Endodermal cell (in vitro differentiated cells): ENCODE measurements around the gene ADARB1. TPM values are rescaled to one million over a fixed set of nuclear protein-coding genes. Genes with fewer than 3 reads are reported as not detected.

Experiments
- DNase-seq: peaks from one replicate; pipeline ENCODE4 v3.0.0-alpha.2; 2017
- H3K27ac ChIP-seq: 2 replicates; pipeline ENCODE4 v1.5.1; 2013; ENCODE audit warnings: mild to moderate bottlenecking, low read depth, low read length, moderate library complexity
- H3K27me3 ChIP-seq: 2 replicates; pipeline ENCODE4 v1.6.1; 2013; ENCODE audit warnings: mild to moderate bottlenecking, low read length, moderate library complexity; ENCODE audit not compliant: insufficient read depth, control insufficient read depth, poor library complexity, severe bottlenecking
- H3K36me3 ChIP-seq: 2 replicates; pipeline ENCODE4 v1.7.0; 2013; ENCODE audit warnings: mild to moderate bottlenecking, low read length, moderate library complexity; ENCODE audit not compliant: control insufficient read depth, insufficient read depth
- H3K4me1 ChIP-seq: one replicate; pipeline ENCODE4 v1.7.0; 2013; ENCODE audit warnings: low read length; ENCODE audit not compliant: control insufficient read depth, insufficient read depth
- H3K4me3 ChIP-seq: 2 replicates; pipeline ENCODE4 v1.5.1; 2013; ENCODE audit warnings: mild to moderate bottlenecking, low read length, moderate library complexity
- H3K9ac ChIP-seq: 2 replicates; pipeline ENCODE4 v1.6.1; 2013; ENCODE audit warnings: mild to moderate bottlenecking, low read length, moderate library complexity; ENCODE audit not compliant: poor library complexity, severe bottlenecking; ENCODE audit errors: extremely low read depth
- H3K9me3 ChIP-seq: 2 replicates; pipeline ENCODE4 v1.6.1; 2013; ENCODE audit warnings: mild to moderate bottlenecking, low read length, moderate library complexity; ENCODE audit not compliant: control insufficient read depth
- H3K27ac Mint-ChIP-seq: 2 replicates; pipeline ENCODE4 v1.8.0; 2020; ENCODE audit warnings: mixed read lengths
- H3K27me3 Mint-ChIP-seq: 2 replicates; pipeline ENCODE4 v1.8.0; 2021; ENCODE audit warnings: mild to moderate bottlenecking, mixed read lengths; ENCODE audit not compliant: insufficient read depth
- H3K36me3 Mint-ChIP-seq: 2 replicates; pipeline ENCODE4 v1.8.0; 2020; ENCODE audit warnings: low read depth, mixed read lengths
- H3K4me1 Mint-ChIP-seq: 2 replicates; pipeline ENCODE4 v1.8.0; 2020; ENCODE audit warnings: mixed read lengths
- H3K4me3 Mint-ChIP-seq: 2 replicates; pipeline ENCODE4 v1.8.0; 2020; ENCODE audit warnings: mild to moderate bottlenecking, moderate library complexity, mixed read lengths
- H3K9me3 Mint-ChIP-seq: 2 replicates; pipeline ENCODE4 v1.8.0; 2020; ENCODE audit warnings: mild to moderate bottlenecking, mixed read lengths
- WGBS, 2 experiments: methylation state at CpG; one replicate each; pipeline versions ENCODE4 v1.1.5 to v1.1.7; 2013; ENCODE audit warnings: missing lambda C conversion rate in 2 of 2, mixed read lengths in 1 of 2; ENCODE audit not compliant: insufficient coverage in 1 of 2, insufficient read length in 1 of 2; 5-methylcytosine and 5-hydroxymethylcytosine counted together
- total RNA-seq, 2 donors: library from RNA; stranded (reverse); fragmentation: NEBNext Ultra II Directional in 1 of 2; extraction: Animal tissue kit (Norgen Biotek cat#: 25700) in 1 of 2; gene quantifications; 2 replicates in 1 of 2; 3 replicates in 1 of 2; pipeline ENCODE4 v1.2.1, GENCODE V29; 2021
- TF ChIP-seq, protein P1 (sequence below): fragments of 200-600 bp; sonication (generic); conservative IDR thresholded peaks from 2 replicates; pipeline ENCODE4 v1.5.0; 2021; ENCODE audit warnings: antibody characterized with exemption, mild to moderate bottlenecking

ADARB1 gene
- total RNA-seq, 2 donors from 2014 or later, result 11.5 to 20.1 TPM

DNA sequence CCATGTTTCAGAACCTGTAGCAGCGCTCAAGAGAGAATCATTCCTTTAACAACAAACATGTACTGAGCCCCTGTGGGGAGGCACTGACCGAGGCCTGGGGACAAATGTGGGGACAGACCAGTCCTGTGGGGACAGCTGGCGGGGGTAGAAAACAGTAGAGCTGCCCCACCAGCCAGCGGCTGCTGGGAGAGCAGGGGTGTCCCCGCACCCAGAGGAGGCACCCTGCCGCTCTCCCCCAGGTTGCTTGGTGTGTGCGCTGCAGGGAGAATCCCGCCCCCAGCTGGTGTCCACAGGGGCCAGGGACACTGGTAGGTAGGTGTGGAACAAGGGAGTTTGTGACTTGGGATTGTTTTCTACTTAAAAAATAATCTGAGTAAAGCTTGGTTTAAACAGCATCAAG, 62.1 kb downstream of the ADARB1 start:
- WGBS, 2 experiments, result 88 to 91% methylated on average over 4 to 8 of the region's 8 CpGs
- Mint-ChIP-seq H3K27ac (peak overlapping the region; percentile 35), H3K27me3 (no peaks in the 10 kb centered on the region), H3K4me3 (no peak overlapping the region), H3K4me1 (peaks cover 1% of the 10 kb centered on the region), H3K36me3 (no peaks in the 10 kb centered on the region), H3K9me3 (no peaks in the 10 kb centered on the region)
- TF ChIP-seq, protein P1, sequence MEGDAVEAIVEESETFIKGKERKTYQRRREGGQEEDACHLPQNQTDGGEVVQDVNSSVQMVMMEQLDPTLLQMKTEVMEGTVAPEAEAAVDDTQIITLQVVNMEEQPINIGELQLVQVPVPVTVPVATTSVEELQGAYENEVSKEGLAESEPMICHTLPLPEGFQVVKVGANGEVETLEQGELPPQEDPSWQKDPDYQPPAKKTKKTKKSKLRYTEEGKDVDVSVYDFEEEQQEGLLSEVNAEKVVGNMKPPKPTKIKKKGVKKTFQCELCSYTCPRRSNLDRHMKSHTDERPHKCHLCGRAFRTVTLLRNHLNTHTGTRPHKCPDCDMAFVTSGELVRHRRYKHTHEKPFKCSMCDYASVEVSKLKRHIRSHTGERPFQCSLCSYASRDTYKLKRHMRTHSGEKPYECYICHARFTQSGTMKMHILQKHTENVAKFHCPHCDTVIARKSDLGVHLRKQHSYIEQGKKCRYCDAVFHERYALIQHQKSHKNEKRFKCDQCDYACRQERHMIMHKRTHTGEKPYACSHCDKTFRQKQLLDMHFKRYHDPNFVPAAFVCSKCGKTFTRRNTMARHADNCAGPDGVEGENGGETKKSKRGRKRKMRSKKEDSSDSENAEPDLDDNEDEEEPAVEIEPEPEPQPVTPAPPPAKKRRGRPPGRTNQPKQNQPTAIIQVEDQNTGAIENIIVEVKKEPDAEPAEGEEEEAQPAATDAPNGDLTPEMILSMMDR, result no peak
- Histone ChIP-seq H3K4me3 (no peak overlapping the region), H3K36me3 (no peaks in the 10 kb centered on the region), H3K4me1 (no peaks in the 10 kb centered on the region), H3K27me3 (no peaks in the 10 kb centered on the region), H3K9ac (no peak overlapping the region), H3K9me3 (no peaks in the 10 kb centered on the region), H3K27ac (no peak overlapping the region)
- DNase-seq, result no peak

DNA sequence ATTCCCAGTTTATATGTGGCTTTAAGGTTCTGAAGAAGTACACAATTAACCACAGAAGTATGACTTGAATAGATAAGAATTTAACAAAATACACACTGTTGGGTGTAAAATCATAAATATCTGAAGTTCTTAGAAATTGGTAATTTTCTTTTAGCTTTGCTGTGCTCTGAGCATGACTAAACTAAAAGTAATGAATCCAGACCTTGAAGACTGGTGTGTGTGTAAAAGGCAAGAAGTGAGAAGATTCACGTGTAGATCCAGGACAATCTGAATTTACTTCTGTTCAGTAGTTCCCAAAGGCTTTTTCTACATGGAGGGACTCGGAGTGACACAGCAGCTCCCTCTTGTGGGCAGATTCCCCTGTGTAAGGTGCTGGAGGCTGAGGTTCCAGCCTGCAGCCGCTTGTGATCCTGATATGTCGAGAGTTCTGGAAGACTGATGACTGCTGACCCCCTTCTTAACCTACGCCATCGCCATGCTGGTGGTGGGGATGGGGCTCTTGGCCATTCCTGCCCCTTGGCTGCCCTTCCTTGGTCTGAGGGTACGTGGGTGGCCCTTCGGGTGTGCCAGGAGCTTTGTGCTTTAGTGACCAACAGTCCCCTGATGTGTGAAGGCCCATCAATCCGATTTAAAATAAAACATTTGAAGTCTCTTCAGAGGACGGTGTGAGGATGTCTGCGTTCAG, 62.7 kb downstream of the ADARB1 start:
- TF ChIP-seq, protein P1, result peak; percentile 92
- DNase-seq, result peak; percentile 96
- H3K9me3 Mint-ChIP-seq, result no peaks in the 10 kb centered on the region
- Histone ChIP-seq H3K36me3 (no peaks in the 10 kb centered on the region), H3K4me1 (no peaks in the 10 kb centered on the region), H3K27ac (no peak overlapping the region), H3K9ac (no peak overlapping the region), H3K4me3 (no peak overlapping the region), H3K9me3 (no peaks in the 10 kb centered on the region), H3K27me3 (no peaks in the 10 kb centered on the region)
- WGBS, 2 experiments, result 58 to 64% methylated on average over 7 to 10 of the region's 11 CpGs
- no peaks in the 10 kb centered on the region for H3K36me3 Mint-ChIP-seq
- H3K4me3 Mint-ChIP-seq, result no peak overlapping the region
- H3K27ac Mint-ChIP-seq, result no peak overlapping the region
- H3K27me3 Mint-ChIP-seq, result no peaks in the 10 kb centered on the region
- H3K4me1 Mint-ChIP-seq, result peaks cover 1% of the 10 kb centered on the region

DNA sequence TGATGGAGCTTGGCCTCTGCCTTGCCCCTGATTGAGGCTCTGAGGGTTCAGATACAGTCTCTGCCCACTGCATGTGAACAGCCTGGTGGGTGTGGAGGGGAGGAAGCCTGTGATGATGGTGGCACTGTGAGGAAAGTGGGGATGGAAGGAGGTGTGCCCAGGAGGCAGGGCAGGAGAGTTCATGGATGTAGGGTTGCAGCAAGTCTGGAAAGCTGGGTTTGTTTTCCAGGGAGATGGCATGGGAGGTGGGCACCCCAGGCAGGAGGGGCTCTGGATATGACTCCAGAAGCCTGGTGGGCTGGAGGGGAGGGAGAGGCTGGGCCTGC, 63.2 kb downstream of the ADARB1 start:
- H3K4me3 Mint-ChIP-seq, result no peak overlapping the region
- no peak overlapping the region for H3K9ac ChIP-seq
- no peaks in the 10 kb centered on the region for H3K27me3 ChIP-seq
- peaks cover 1% of the 10 kb centered on the region for H3K4me1 Mint-ChIP-seq
- H3K27me3 Mint-ChIP-seq, result no peaks in the 10 kb centered on the region
- no peak overlapping the region for H3K4me3 ChIP-seq
- H3K27ac Mint-ChIP-seq, result no peak overlapping the region
- no peaks in the 10 kb centered on the region for H3K4me1 ChIP-seq
- DNase-seq, result no peak
- no peaks in the 10 kb centered on the region for H3K36me3 Mint-ChIP-seq
- no peak overlapping the region for H3K27ac ChIP-seq
- H3K9me3 Mint-ChIP-seq, result no peaks in the 10 kb centered on the region
- TF ChIP-seq, protein P1, result no peak
- no peaks in the 10 kb centered on the region for H3K36me3 ChIP-seq
- H3K9me3 ChIP-seq, result no peaks in the 10 kb centered on the region
